ENCODE measurements around the gene IRS2. TPM values are rescaled to one million over a fixed set of nuclear protein-coding genes. Genes with fewer than 3 reads are reported as not detected.

Gene IRS2
- total RNA-seq, 1 experiment from 2014 or later: not detected

DNA sequence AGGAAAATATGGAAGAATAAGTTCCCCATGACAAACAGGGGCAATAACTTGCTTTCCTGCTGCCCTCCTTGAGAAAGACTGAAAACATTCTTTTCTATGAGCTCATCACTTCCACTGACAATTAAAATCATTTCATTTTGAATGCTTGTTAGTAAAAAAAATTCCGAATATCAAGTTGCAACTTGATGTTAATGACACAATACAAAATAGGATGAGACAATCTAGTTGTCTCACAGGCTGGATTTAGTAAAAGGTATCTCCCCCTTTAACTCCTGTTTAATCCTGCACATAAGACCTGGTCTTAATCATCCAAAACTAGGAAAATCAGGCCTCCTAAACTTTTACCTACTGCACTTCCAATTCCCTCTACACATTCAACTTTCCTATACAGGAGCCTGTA, 24.7 kb downstream of the IRS2 start:
- DNase-seq: no peak
- no peak overlapping the region for H3K4me2 ChIP-seq (ENCODE audit: low read depth, low read length, poor library complexity, severe bottlenecking)
- H3K9me3 ChIP-seq (ENCODE audit: low read length): no peaks in the 10 kb centered on the region
- H3K27ac ChIP-seq (ENCODE audit: low read length): no peak overlapping the region
- H2AFZ ChIP-seq (ENCODE audit: low read length): no peak overlapping the region
- H3K4me1 ChIP-seq (ENCODE audit: low read length): peaks cover 6% of the 10 kb centered on the region; the same call in 1 of the 2 replicates
- H3K36me3 ChIP-seq (ENCODE audit: insufficient read depth, low read length): no peaks in the 10 kb centered on the region
- no peaks in the 10 kb centered on the region for H3K9me2 ChIP-seq (replicated peaks; ENCODE audit: insufficient read depth, low read length)
- H3K9ac ChIP-seq (ENCODE audit: low read length): no peak overlapping the region
- H3K4me3 ChIP-seq (ENCODE audit: low read length): no peak overlapping the region
- no peaks in the 10 kb centered on the region for H4K20me1 ChIP-seq (ENCODE audit: insufficient read depth, low read depth, low read length)
- H3K27me3 ChIP-seq (ENCODE audit: low read length): 0 out of 2 replicates have a peak, but pooled peaks cover 3% of the 10 kb centered on the region
- no peaks in the 10 kb centered on the region for H3K79me2 ChIP-seq (ENCODE audit: low read length)

DNA sequence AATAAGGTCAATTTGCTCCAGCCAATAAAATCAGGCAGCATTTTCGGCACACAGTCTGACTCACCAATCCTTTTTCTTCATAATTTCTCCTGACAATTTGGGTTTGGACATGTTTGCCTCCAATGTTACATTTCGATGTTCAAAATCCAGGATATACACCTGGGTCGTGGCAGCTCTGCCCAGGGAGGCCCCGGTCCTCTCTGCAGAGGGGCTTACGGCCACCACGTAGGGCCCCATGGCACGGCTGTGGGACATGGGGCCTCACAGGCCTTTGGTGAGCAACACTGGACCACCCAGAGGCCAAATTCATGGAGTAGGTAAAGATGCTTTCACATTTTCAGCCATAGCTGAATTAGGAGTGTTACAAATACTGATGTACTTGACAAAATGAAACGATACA, 25.4 kb downstream of the IRS2 start:
- Histone ChIP-seq H3K36me3 (ENCODE audit: insufficient read depth, low read length) (no peaks in the 10 kb centered on the region), H3K9ac (ENCODE audit: low read length) (no peak overlapping the region), H3K27me3 (ENCODE audit: low read length) (0 out of 2 replicates have a peak, but pooled peaks cover 3% of the 10 kb centered on the region), H3K4me1 (ENCODE audit: low read length) (peaks cover 6% of the 10 kb centered on the region; the same call in 1 of the 2 replicates), H3K9me2 (replicated peaks; ENCODE audit: insufficient read depth, low read length) (no peaks in the 10 kb centered on the region), H3K4me3 (ENCODE audit: low read length) (no peak overlapping the region), H4K20me1 (ENCODE audit: insufficient read depth, low read depth, low read length) (no peaks in the 10 kb centered on the region), H2AFZ (ENCODE audit: low read length) (no peak overlapping the region), H3K27ac (ENCODE audit: low read length) (no peak overlapping the region), H3K4me2 (ENCODE audit: low read depth, low read length, poor library complexity, severe bottlenecking) (no peak overlapping the region), H3K79me2 (ENCODE audit: low read length) (no peaks in the 10 kb centered on the region), H3K9me3 (ENCODE audit: low read length) (no peaks in the 10 kb centered on the region)
- DNase-seq: no peak

DNA sequence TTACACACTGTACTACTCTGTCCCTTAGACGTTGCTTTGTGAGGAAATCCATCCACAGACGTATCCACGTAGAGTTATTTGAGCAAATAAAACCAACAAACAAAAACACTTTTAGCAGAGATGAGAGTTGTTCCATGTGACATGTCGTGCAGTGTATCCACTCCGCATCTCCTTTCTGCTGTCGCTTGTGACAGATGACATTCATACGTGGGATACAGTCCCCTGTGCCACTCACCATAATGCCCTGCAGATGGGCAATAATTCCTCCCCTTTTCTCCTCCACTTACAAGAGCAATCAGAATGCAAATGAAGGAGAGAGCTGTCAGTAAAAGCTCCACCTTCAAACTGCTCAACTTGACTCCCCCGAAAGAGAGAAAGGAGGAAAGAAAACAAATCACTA, 26.0 kb downstream of the IRS2 start:
- Histone ChIP-seq H3K36me3 (ENCODE audit: insufficient read depth, low read length) (no peaks in the 10 kb centered on the region), H3K4me1 (ENCODE audit: low read length) (peaks cover 6% of the 10 kb centered on the region; the same call in 1 of the 2 replicates), H3K4me3 (ENCODE audit: low read length) (no peak overlapping the region), H2AFZ (ENCODE audit: low read length) (no peak overlapping the region), H3K9ac (ENCODE audit: low read length) (no peak overlapping the region), H3K4me2 (ENCODE audit: low read depth, low read length, poor library complexity, severe bottlenecking) (no peak overlapping the region), H3K9me2 (replicated peaks; ENCODE audit: insufficient read depth, low read length) (no peaks in the 10 kb centered on the region), H3K27me3 (ENCODE audit: low read length) (0 out of 2 replicates have a peak, but pooled peaks cover 3% of the 10 kb centered on the region), H3K79me2 (ENCODE audit: low read length) (no peaks in the 10 kb centered on the region), H4K20me1 (ENCODE audit: insufficient read depth, low read depth, low read length) (no peaks in the 10 kb centered on the region), H3K9me3 (ENCODE audit: low read length) (no peaks in the 10 kb centered on the region), H3K27ac (ENCODE audit: low read length) (no peak overlapping the region)
- no peak for DNase-seq

- H3K9me2 ChIP-seq (replicated peaks; ENCODE audit: insufficient read depth, low read length): no peaks in the 10 kb centered on the region
- H3K4me2 ChIP-seq (ENCODE audit: low read depth, low read length, poor library complexity, severe bottlenecking): no peak overlapping the region
- no peak overlapping the region for H3K9ac ChIP-seq (ENCODE audit: low read length)
- H3K4me1 ChIP-seq (ENCODE audit: low read length): peaks cover 6% of the 10 kb centered on the region; the same call in 1 of the 2 replicates
- 0 out of 2 replicates have a peak, but pooled peaks cover 3% of the 10 kb centered on the region for H3K27me3 ChIP-seq (ENCODE audit: low read length)
- no peak overlapping the region for H2AFZ ChIP-seq (ENCODE audit: low read length)
- no peaks in the 10 kb centered on the region for H4K20me1 ChIP-seq (ENCODE audit: insufficient read depth, low read depth, low read length)
- DNase-seq: no peak
- H3K79me2 ChIP-seq (ENCODE audit: low read length): no peaks in the 10 kb centered on the region
- no peak overlapping the region for H3K27ac ChIP-seq (ENCODE audit: low read length)
- H3K9me3 ChIP-seq (ENCODE audit: low read length): no peaks in the 10 kb centered on the region
- H3K36me3 ChIP-seq (ENCODE audit: insufficient read depth, low read length): no peaks in the 10 kb centered on the region
- no peak overlapping the region for H3K4me3 ChIP-seq (ENCODE audit: low read length)
Observed at GRCh38 chr13:109759609-109760008, 26.8 kb downstream of the IRS2 start.

- DNase-seq: no peak
- H3K27me3 ChIP-seq (ENCODE audit: low read length): 0 out of 2 replicates have a peak, but pooled peaks cover 3% of the 10 kb centered on the region
- H3K4me3 ChIP-seq (ENCODE audit: low read length): no peak overlapping the region
- no peaks in the 10 kb centered on the region for H4K20me1 ChIP-seq (ENCODE audit: insufficient read depth, low read depth, low read length)
- H3K4me1 ChIP-seq (ENCODE audit: low read length): peaks cover 6% of the 10 kb centered on the region; the same call in 1 of the 2 replicates
- no peaks in the 10 kb centered on the region for H3K9me2 ChIP-seq (replicated peaks; ENCODE audit: insufficient read depth, low read length)
- no peak overlapping the region for H3K4me2 ChIP-seq (ENCODE audit: low read depth, low read length, poor library complexity, severe bottlenecking)
- no peak overlapping the region for H2AFZ ChIP-seq (ENCODE audit: low read length)
- no peaks in the 10 kb centered on the region for H3K36me3 ChIP-seq (ENCODE audit: insufficient read depth, low read length)
- no peak overlapping the region for H3K27ac ChIP-seq (ENCODE audit: low read length)
- no peaks in the 10 kb centered on the region for H3K9me3 ChIP-seq (ENCODE audit: low read length)
- H3K9ac ChIP-seq (ENCODE audit: low read length): no peak overlapping the region
- no peaks in the 10 kb centered on the region for H3K79me2 ChIP-seq (ENCODE audit: low read length)
Observed at GRCh38 chr13:109758937-109759480, 27.4 kb downstream of the IRS2 start.

DNA sequence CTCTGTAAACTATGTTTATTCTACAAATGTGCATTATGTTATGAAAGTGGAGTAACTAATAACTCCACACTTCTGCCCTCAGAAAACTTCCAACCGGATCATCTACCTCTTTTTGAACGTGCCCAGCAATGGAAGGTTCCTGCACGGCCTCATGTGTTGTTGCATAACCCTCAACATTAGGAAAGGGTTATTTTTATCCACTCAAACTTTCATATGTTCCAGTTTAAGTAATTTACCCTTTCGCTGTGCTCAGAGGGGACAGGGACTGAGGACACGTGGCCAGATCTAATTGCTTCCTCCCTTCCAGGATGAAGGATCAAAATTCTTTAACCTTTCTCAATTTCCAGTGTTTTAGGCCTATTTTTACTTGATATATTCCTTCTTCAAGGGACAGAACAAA, 29.6 kb downstream of the IRS2 start:
- DNase-seq: no peak
- Histone ChIP-seq H3K4me3 (ENCODE audit: low read length) (no peak overlapping the region), H3K27me3 (ENCODE audit: low read length) (0 out of 2 replicates have a peak, but pooled peaks cover 3% of the 10 kb centered on the region), H3K27ac (ENCODE audit: low read length) (no peak overlapping the region), H3K9me3 (ENCODE audit: low read length) (no peaks in the 10 kb centered on the region), H2AFZ (ENCODE audit: low read length) (no peak overlapping the region), H3K4me1 (ENCODE audit: low read length) (no peaks in the 10 kb centered on the region), H4K20me1 (ENCODE audit: insufficient read depth, low read depth, low read length) (no peaks in the 10 kb centered on the region), H3K4me2 (ENCODE audit: low read depth, low read length, poor library complexity, severe bottlenecking) (no peak overlapping the region), H3K79me2 (ENCODE audit: low read length) (no peaks in the 10 kb centered on the region), H3K9ac (ENCODE audit: low read length) (no peak overlapping the region), H3K9me2 (replicated peaks; ENCODE audit: insufficient read depth, low read length) (no peaks in the 10 kb centered on the region), H3K36me3 (ENCODE audit: insufficient read depth, low read length) (no peaks in the 10 kb centered on the region)

- Histone ChIP-seq H3K4me3 (ENCODE audit: low read length) (no peak overlapping the region), H4K20me1 (ENCODE audit: insufficient read depth, low read depth, low read length) (no peaks in the 10 kb centered on the region), H3K9ac (ENCODE audit: low read length) (no peak overlapping the region), H3K4me2 (ENCODE audit: low read depth, low read length, poor library complexity, severe bottlenecking) (no peak overlapping the region), H3K27ac (ENCODE audit: low read length) (no peak overlapping the region), H3K9me2 (replicated peaks; ENCODE audit: insufficient read depth, low read length) (no peaks in the 10 kb centered on the region), H3K27me3 (ENCODE audit: low read length) (no peaks in the 10 kb centered on the region), H3K79me2 (ENCODE audit: low read length) (no peaks in the 10 kb centered on the region), H2AFZ (ENCODE audit: low read length) (no peak overlapping the region), H3K36me3 (ENCODE audit: insufficient read depth, low read length) (no peaks in the 10 kb centered on the region), H3K4me1 (ENCODE audit: low read length) (no peaks in the 10 kb centered on the region), H3K9me3 (ENCODE audit: low read length) (no peaks in the 10 kb centered on the region)
- no peak for DNase-seq
Observed at GRCh38 chr13:109755997-109756396, 30.4 kb downstream of the IRS2 start.

GRCh38 chr13:109755551-109755950, 30.8 kb downstream of the IRS2 start:
- Histone ChIP-seq H3K36me3 (ENCODE audit: insufficient read depth, low read length) (no peaks in the 10 kb centered on the region), H3K4me3 (ENCODE audit: low read length) (no peak overlapping the region), H3K9me2 (replicated peaks; ENCODE audit: insufficient read depth, low read length) (no peaks in the 10 kb centered on the region), H2AFZ (ENCODE audit: low read length) (no peak overlapping the region), H3K27ac (ENCODE audit: low read length) (no peak overlapping the region), H3K27me3 (ENCODE audit: low read length) (no peaks in the 10 kb centered on the region), H3K4me1 (ENCODE audit: low read length) (no peaks in the 10 kb centered on the region), H3K9me3 (ENCODE audit: low read length) (no peaks in the 10 kb centered on the region), H3K4me2 (ENCODE audit: low read depth, low read length, poor library complexity, severe bottlenecking) (no peak overlapping the region), H3K79me2 (ENCODE audit: low read length) (no peaks in the 10 kb centered on the region), H4K20me1 (ENCODE audit: insufficient read depth, low read depth, low read length) (no peaks in the 10 kb centered on the region), H3K9ac (ENCODE audit: low read length) (no peak overlapping the region)
- DNase-seq: no peak

All from Karpas-422 (cell line).